Gastrocnemius medialis (tissue), 4 donors: ENCODE data around the gene CCDC8. TPM values are rescaled to one million over a fixed set of nuclear protein-coding genes. Genes with fewer than 3 reads are reported as not detected.
"Not testable (repeated sequence)": the region's sequence is repeated elsewhere in the genome, so short reads cannot be mapped to it uniquely, and the experiment has no call there.

Experiments used
- ATAC-seq, 2 donors: fragments of 150-250 bp; one replicate each; pipeline ENCODE4 v1.9.1; 2016
- DNase-seq, 2 donors: peaks; one replicate each; pipeline ENCODE4 v3.0.0-alpha.2; 2019
- H3K27ac ChIP-seq, 4 donors: fragments of 200-600 bp; sonication (generic); 1 replicate in 1 of 4; 2 replicates in 3 of 4; pipeline ENCODE4 v1.5.1; 2016 to 2018; ENCODE audit warnings: mild to moderate bottlenecking in 2 of 4, moderate library complexity in 1 of 4
- H3K27me3 ChIP-seq, 3 donors: fragments of 200-600 bp; sonication (generic) in 2 of 3; 1 replicate in 1 of 3; 2 replicates in 2 of 3; pipeline versions ENCODE4 v1.5.1 to v1.6.0; 2016 to 2019; ENCODE audit warnings: mild to moderate bottlenecking in 1 of 3, moderate library complexity in 1 of 3
- H3K36me3 ChIP-seq, 2 donors: fragments of 200-600 bp; sonication (generic) in 1 of 2; one replicate each; pipeline ENCODE4 v1.5.1; 2017 to 2018
- H3K4me1 ChIP-seq, 2 donors: fragments of 200-600 bp; sonication (generic) in 1 of 2; one replicate each; pipeline ENCODE4 v1.5.1; 2016 to 2017; ENCODE audit warnings: mild to moderate bottlenecking in 2 of 2
- H3K4me3 ChIP-seq, 4 donors: fragments of 200-600 bp; sonication (generic) in 3 of 4; 1 replicate in 1 of 4; 2 replicates in 3 of 4; pipeline ENCODE4 v1.5.1; 2016 to 2019; ENCODE audit warnings: mild to moderate bottlenecking in 2 of 4
- H3K9me3 ChIP-seq, 3 donors: fragments of 200-600 bp; sonication (generic) in 2 of 3; 1 replicate in 1 of 3; 2 replicates in 2 of 3; pipeline ENCODE4 v1.5.1; 2016 to 2019
- POLR2A ChIP-seq, 2 donors: fragments of 450-650 bp; IDR thresholded peaks; one replicate each; pipeline ENCODE4 v1.6.1; 2017; ENCODE audit warnings: antibody characterized with exemption in 2 of 2, mild to moderate bottlenecking in 2 of 2, moderate library complexity in 2 of 2
- in situ Hi-C, 4 donors: fragments of 200-750 bp; cut with MboI; loops; one replicate each; pipeline versions ENCODE4 v1.15.0 to v1.8.0; 2017; ENCODE audit warnings: low sequenced_read_pairs in 4 of 4
- intact Hi-C: fragments of 100-400 bp; cut with DNase I; formaldehyde crosslinking; loops from one replicate; pipeline ENCODE4 v1.15.1; 2023; ENCODE audit warnings: low total_unique reads
- total RNA-seq, 4 donors: library from RNA; depleted of rRNA; stranded (reverse); fragments of >200 nt; gene quantifications; one replicate each; pipeline versions ENCODE4 v1.1.0 to v1.2.3, GENCODE V29; 2016
- TF ChIP-seq, protein P1 (sequence below), 5 experiments: fragments of 450-650 bp in 3 of 5; fragments of 200-600 bp in 2 of 5; sonication (generic) in 2 of 5; IDR thresholded peaks in 4 of 5; conservative IDR thresholded peaks in 1 of 5; 1 replicate in 4 of 5; 2 replicates in 1 of 5; pipeline ENCODE4 v1.5.1; 2016 to 2019; ENCODE audit warnings: antibody characterized with exemption in 5 of 5, mild to moderate bottlenecking in 3 of 5, moderate library complexity in 3 of 5

CCDC8 gene
- total RNA-seq, 4 donors from 2014 or later, result 0.46 to 1.6 (median 0.75) TPM

DNA sequence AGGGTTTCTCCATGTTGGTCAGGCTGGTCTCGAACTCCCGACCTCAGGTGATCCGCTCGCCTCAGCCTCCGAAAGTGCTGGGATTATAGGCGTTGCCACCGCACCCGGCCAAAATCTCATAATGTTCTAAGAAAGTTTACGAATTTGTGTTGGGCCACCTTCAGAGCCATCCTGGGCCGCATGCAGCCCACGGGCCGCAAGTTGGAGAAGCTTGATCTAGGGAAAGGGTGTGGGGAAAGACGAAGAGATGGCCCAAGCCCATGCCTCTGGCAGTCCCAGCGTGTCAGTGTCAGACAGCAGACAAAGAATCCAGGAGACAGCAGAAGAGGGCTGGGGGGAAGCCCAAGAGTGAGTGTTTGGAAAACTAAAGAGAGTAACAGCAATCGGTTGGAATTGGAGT lies 32.7 kb upstream of the CCDC8 start:
- TF ChIP-seq POLR2A (IDR thresholded peaks at IDR 0.05), result no peak
- TF ChIP-seq, protein P1, sequence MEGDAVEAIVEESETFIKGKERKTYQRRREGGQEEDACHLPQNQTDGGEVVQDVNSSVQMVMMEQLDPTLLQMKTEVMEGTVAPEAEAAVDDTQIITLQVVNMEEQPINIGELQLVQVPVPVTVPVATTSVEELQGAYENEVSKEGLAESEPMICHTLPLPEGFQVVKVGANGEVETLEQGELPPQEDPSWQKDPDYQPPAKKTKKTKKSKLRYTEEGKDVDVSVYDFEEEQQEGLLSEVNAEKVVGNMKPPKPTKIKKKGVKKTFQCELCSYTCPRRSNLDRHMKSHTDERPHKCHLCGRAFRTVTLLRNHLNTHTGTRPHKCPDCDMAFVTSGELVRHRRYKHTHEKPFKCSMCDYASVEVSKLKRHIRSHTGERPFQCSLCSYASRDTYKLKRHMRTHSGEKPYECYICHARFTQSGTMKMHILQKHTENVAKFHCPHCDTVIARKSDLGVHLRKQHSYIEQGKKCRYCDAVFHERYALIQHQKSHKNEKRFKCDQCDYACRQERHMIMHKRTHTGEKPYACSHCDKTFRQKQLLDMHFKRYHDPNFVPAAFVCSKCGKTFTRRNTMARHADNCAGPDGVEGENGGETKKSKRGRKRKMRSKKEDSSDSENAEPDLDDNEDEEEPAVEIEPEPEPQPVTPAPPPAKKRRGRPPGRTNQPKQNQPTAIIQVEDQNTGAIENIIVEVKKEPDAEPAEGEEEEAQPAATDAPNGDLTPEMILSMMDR (IDR thresholded peaks at IDR 0.05 in 4 of 5, conservative IDR thresholded peaks at IDR 0.05 in 1 of 5), result no peak
- in situ Hi-C loops, result no loop called here

DNA sequence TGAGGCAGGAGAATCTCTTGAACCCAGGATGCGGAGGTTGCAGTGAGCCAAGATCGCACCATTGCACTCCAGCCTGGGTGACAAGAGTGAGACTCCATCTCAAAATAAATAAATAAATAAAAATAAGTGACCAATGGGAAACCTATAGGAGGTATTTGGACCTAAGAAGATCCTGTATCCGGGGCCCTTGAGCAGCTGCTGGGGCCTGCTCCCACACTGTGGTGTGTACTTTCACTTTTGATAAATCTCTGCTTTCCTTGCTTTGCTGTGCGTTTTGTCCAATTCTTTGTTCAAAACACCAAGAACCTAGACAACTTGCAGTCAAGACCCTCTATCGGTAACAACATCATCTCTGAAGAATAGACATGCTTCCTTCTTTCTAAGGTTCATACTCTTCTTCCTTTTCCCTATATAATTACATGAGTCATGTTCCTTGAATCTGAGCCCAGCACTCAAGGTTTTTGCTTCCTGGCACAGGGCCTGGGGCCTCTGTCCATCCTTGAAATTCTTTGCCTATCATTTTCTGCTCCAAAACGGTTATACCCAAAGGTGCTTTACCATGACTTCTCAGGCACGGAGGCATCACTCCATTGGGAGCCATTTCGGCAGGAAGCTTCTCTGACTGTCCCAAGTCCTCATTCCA lies 29.6 kb upstream of the CCDC8 start:
- DNase-seq (no peak), ATAC-seq (no peak)
- TF ChIP-seq POLR2A (IDR thresholded peaks at IDR 0.05), result no peak
- TF ChIP-seq, protein P1 (IDR thresholded peaks at IDR 0.05 in 4 of 5, conservative IDR thresholded peaks at IDR 0.05 in 1 of 5), result no peak
- no peak overlapping the region for H3K4me3 ChIP-seq
- intact Hi-C loops (no loop called here), in situ Hi-C loops (no loop called here)
- no peaks in the 10 kb centered on the region for H3K36me3 ChIP-seq
- peaks cover 0 to 6% of the 10 kb centered on the region in 2 donors for H3K4me1 ChIP-seq
- H3K27ac ChIP-seq, result no peak overlapping the region
- H3K9me3 ChIP-seq, result no peaks in the 10 kb centered on the region
- no peaks in the 10 kb centered on the region for H3K27me3 ChIP-seq

More for the DNA sequence above, 32.7 kb upstream of the CCDC8 start:
- no peak for ATAC-seq
- no peak for DNase-seq
- Histone ChIP-seq H3K27me3 (no peaks in the 10 kb centered on the region), H3K36me3 (no peaks in the 10 kb centered on the region), H3K9me3 (no peaks in the 10 kb centered on the region), H3K27ac (no peak overlapping the region), H3K4me1 (peaks cover 4 to 8% of the 10 kb centered on the region in 2 donors), H3K4me3 (no peak overlapping the region)
- intact Hi-C loops, result no loop called here

DNA sequence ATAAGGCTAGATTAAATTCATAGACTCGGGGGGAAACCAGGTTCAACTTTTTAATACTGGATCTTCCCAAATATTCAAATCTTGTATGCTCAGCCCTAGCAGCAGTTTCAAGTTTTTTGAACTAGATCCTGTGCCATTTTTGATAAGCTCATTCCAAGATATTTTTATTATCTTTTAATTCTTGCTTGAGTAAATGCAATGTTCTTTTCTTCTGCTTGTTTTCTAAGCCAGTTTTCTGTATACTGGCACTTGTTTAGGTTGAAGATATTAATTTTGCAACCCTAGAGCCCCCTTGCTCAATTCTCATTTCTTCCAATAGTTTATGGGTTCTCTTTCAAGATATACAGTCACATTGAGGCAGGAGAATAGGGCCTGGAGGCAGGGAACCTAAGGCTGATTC lies 28.5 kb upstream of the CCDC8 start:
- Histone ChIP-seq H3K4me1 (peaks cover 0 to 6% of the 10 kb centered on the region in 2 donors), H3K36me3 (no peaks in the 10 kb centered on the region), H3K27me3 (no peaks in the 10 kb centered on the region), H3K4me3 (no peak overlapping the region), H3K9me3 (no peaks in the 10 kb centered on the region), H3K27ac (no peak overlapping the region)
- in situ Hi-C loops, result no loop called here
- DNase-seq, result no peak
- ATAC-seq, result no peak
- TF ChIP-seq, protein P1 (IDR thresholded peaks at IDR 0.05 in 4 of 5, conservative IDR thresholded peaks at IDR 0.05 in 1 of 5), result no peak
- no peak for TF ChIP-seq POLR2A (IDR thresholded peaks at IDR 0.05)
- intact Hi-C loops, result no loop called here

DNA sequence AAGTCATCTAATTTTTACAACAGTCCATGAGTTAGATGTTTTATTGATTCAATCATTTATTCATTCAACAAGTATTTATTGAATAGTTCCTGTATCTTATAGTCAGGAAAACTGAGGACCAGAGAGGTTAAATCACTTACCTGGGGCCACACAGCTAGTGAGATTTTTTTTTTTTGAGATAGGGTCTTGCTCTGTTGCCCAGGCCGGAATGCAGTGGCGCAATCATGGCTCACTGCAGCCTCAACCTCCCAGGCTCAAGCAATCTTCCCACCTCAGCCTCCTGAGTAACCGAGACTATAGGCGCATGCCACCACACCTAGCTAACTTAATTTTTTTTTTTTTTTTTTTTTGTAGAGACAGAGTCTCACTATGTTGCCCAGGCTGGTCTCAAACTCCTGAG lies 22.3 kb upstream of the CCDC8 start:
- intact Hi-C loops, H3K9me3 ChIP-seq, H3K4me1 ChIP-seq, ATAC-seq, in situ Hi-C loops, DNase-seq, H3K36me3 ChIP-seq, H3K4me3 ChIP-seq, H3K27ac ChIP-seq: not testable (repeated sequence)
- peaks cover 0 to 10% (median 6%) of the 10 kb centered on the region in 3 donors for H3K27me3 ChIP-seq

DNA sequence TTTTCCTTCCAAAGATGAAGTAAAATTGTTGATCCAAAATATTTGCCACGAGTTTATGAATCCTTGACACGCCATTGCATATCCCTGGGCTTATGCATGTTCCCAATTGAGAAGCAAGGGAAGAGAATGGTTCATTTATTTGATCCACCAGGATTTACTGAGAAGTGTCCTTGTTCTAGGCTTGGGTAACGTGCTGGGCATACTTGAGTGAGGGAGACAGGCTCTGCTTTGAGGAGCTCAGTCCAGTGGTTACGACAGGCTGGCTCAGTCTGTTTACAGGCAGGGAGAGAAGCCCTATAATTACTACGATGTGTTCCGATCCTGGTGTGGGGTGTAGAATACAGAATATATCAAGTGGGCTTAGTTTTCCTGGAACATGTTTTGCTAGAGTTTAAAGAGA lies 21.6 kb upstream of the CCDC8 start:
- in situ Hi-C loops (no loop called here), intact Hi-C loops (no loop called here)
- no peak for ATAC-seq
- peaks cover 0 to 10% (median 6%) of the 10 kb centered on the region in 3 donors for H3K27me3 ChIP-seq
- H3K36me3 ChIP-seq, result no peaks in the 10 kb centered on the region
- TF ChIP-seq, protein P1 (IDR thresholded peaks at IDR 0.05 in 4 of 5, conservative IDR thresholded peaks at IDR 0.05 in 1 of 5), result no peak
- TF ChIP-seq POLR2A (IDR thresholded peaks at IDR 0.05), result no peak
- H3K4me3 ChIP-seq, result no peak overlapping the region
- no peak for DNase-seq
- H3K27ac ChIP-seq, result no peak overlapping the region
- no peaks in the 10 kb centered on the region for H3K9me3 ChIP-seq
- H3K4me1 ChIP-seq, result no peaks in the 10 kb centered on the region

DNA sequence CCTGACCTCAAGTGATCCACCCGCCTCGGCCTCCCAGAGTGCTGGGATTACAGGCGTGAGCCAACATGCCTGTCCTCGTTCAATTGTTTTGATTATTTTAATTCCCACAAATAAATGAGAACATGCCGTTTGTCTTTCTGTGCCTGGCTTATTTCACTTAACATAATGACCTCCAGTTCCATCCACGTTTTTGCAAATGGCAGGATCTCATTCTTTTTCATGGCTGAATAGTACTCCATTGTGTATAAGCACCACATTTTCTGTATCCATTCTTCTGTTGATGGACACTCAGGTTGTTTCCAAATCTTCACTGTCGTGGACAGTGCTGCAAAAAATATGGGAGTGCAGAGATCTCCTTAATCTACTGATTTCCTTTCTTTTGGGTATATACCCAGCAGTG lies 20.1 kb upstream of the CCDC8 start:
- H3K27ac ChIP-seq, H3K4me1 ChIP-seq, DNase-seq, H3K4me3 ChIP-seq, intact Hi-C loops, H3K36me3 ChIP-seq, H3K9me3 ChIP-seq, ATAC-seq, in situ Hi-C loops: not testable (repeated sequence)
- peaks cover 0 to 15% (median 14%) of the 10 kb centered on the region in 3 donors for H3K27me3 ChIP-seq
